Measurements from ENCODE around the gene CCDC188.

Gene CCDC188

GRCh38 chr22:20131859-20132685 lies 18.8 kb downstream of the CCDC188 start:
- DNase-seq: no peak

GRCh38 chr22:20131597-20131858 lies 19.3 kb downstream of the CCDC188 start, which contains the start of gene ZDHHC8:
Gene ZDHHC8 (plus strand): TSS chr22:20131804. CDS start chr22:20131948, 144 bp downstream.
- DNase-seq: no peak

DNA sequence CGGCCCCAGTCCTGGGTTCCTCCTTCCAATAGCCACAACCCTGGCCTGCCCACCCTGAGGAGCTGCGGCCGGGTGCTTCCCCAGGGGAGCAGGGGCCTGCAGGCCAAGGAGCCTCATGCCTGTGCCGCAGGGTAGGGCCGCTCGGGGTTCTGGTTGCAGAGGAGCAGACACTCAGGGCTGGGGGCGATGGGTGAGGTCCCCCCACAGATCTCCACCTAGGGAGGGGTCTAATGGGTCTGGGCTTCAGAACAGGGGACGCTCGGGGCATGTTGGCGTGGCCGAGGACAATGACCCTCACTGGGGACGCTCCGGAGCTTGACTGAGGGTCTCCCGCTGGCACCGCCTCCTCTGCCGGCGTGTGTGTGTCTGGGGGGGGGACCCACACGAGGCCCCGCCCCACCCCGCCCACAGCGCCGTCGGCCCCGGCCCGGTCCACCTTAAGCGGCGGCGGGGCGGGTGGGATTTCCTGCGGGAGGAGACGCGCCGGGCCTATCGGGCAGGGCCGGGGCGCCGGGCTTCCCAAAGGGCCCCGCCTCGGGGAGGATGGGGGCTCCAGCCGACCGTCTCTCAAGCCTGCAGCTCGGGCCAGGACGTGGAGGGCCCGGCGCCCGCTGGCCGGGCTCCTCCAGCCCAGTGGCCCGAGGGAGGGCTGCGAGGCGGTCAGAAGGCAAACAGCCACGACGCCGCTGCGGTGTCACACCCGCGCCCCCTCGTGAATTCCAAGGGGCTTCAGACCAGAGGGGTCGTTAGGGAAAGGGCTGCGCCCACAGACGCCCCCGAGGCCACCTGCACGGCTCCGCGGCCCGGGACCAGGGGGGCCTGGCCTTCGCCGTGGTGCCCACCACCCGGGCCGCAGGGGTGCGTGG lies 19.9 kb downstream of the CCDC188 start:
- DNase-seq: peak; percentile 59

DNA sequence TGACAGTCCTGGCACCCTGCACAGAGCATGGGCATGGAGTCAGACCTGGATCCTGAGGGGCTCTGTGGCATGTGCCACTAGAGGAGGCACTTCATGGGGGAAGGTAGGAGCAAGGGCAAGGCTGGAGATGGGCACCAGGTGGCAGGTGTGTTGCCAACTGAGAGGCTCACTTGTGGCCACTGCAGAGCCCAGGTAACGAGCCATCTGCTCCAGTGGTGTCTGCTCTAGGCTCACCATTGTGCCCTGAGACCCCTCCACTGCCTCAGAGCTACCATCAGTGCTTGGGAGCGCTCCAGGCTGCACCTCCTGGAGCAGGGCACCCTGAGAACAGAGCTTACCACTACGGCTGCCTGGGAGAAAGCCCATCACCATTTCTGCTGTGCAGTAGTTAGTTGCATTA lies 20.5 kb downstream of the CCDC188 start:
- peak; percentile 42 for DNase-seq

DNA sequence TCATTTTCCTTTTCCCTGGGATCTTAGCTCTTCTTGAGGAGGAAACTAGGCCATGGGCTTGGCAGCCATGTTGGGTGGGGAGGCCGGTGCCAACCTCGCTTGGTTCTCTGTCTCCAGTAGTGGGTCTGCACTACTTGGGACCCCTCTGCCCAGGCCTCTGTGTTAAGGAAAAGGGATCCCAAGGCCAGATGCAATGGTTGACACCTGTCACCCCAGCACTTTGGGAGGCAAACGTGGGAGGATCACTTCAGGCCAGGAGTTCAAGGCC lies 21.2 kb downstream of the CCDC188 start:
- DNase-seq: no peak

DNA sequence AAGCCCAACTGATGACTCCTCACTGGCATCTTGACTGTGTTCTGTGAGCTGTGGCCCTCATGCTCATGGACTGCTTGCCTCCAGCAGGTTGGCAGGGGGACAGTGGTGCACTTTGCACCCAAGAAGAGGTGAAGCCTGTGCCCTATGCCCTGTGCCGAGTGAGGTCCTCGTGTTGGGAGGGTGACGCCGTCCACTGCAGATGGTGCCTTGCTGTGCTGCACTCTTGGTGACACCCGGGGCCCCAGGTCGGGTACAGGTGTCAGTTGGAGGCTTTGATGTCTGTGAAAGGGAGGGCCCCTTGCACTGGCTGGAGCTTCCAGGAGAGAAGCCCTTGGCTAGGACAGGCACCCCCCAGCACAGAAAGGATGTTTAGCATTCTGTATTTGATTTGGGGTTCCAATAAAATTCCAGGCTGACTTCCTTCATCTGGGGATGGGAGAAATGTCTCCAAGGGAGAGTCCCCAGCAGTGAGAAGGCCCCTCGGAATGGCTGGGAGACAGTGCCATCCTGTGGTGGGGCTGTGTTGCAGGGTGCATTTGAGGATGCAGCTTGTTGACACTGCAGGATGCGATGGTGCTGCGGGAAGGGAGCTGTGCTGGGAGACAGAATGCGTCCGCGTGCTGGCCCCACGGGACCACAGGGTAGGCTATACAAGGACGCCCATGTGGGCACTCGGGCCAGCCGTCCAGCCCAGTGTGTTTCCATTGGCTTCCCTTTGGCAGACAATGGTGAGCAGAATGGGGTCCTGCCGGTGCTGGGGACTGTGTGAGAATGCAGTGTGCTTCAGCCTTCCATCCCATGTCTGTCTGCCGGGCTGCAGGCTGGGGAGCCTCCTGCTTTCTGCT lies 21.7 kb downstream of the CCDC188 start:
- DNase-seq: no peak

DNA sequence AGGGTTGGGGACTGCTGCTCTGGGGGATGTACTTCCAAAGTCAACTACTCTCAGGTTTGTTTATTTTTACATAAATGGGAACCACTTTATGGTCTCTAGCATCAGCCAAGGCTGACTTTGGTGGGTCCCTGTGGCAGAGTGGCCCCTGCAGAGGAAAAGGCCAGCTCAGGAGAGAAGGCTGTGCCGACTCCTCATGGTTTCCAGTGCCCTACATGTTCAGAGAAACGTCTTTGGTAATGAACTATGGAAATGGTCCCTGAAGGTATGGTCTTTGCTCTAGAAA lies 22.3 kb downstream of the CCDC188 start:
- no peak for DNase-seq

GRCh38 chr22:20127869-20128618 lies 22.8 kb downstream of the CCDC188 start:
- no peak for DNase-seq

GRCh38 chr22:20127318-20127868 lies 23.5 kb downstream of the CCDC188 start:
- no peak for DNase-seq

DNA sequence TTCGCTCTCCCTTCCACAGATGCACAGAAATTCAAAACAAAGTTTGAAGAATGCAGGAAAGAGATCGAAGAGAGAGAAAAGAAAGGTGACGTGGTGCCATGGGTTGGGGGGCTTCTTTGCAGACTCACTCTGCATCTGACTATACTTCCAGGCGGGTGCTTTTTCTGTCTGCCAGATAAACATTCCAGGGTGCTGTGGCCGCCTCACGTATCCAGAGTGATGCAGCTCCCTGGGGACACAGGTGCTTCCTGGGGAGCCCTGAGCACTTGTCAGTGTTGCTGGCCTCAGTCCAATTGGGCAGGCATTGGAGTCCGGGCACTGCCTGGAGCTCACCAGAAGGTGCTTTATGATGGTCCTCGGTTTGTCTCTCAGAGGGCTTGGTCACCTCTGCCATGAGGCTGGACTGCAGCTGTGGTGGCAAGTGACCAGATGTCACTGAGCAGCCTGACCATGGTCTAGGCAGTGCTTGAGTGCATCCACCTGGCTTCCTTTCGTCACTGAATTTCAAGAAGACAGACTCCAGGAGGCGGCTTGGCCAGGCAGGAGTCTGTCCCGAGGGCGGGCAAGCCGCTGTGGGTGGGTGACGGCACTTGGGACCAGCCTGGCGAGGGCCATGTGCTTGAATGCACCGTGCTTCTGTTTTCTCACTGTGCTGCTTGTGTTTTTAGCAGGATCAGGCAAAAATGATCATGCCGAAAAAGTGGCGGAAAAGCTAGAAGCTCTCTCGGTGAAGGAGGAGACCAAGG lies 24.4 kb downstream of the CCDC188 start:
- DNase-seq: peak; percentile 48

DNA sequence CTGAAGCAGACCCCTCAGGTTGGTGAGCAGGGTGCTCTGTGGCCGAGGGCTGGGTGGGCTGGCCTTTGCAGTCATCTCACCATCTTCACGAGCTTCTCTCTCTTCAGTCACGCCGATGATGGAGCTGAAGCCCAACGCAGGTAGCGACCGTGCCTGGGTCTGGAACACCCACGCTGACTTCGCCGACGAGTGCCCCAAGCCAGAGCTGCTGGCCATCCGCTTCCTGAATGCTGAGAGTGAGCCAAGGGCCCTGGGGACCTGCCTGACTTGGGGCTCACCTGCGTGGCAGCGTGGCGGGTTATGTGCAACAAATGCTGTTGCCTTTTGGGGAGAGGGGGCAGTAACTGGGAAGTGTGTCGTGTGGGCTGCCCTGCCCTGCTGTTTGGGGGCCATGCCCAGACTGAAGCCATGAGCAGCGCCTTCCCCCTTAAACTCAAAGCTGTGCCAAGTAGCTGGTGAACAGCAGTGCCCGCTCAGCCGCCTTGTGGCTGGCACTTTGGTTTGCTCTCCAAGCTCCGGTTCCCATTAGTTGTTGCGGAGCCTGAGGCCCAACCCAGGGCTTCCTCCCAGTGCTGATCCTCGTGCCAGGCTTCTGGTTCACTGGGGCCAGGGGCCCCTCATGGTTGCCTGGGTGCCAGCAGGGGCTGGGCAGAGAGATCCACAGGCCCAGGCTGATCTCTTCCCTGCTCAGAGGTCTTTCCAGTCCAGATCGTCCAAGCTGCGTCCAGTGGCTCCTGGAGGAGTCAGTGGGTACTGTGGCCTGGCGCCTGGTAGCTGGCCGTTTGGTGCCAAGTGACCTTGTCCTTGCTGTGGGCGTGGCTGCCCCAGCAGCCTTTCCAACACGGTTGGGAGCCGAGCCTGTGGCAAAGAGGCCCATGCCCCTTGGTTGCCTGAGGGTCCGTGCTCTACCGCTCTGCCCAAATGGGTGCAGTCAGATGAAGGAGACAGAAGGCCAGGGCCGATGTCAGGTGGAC lies 25.4 kb downstream of the CCDC188 start:
- no peak for DNase-seq

DNA sequence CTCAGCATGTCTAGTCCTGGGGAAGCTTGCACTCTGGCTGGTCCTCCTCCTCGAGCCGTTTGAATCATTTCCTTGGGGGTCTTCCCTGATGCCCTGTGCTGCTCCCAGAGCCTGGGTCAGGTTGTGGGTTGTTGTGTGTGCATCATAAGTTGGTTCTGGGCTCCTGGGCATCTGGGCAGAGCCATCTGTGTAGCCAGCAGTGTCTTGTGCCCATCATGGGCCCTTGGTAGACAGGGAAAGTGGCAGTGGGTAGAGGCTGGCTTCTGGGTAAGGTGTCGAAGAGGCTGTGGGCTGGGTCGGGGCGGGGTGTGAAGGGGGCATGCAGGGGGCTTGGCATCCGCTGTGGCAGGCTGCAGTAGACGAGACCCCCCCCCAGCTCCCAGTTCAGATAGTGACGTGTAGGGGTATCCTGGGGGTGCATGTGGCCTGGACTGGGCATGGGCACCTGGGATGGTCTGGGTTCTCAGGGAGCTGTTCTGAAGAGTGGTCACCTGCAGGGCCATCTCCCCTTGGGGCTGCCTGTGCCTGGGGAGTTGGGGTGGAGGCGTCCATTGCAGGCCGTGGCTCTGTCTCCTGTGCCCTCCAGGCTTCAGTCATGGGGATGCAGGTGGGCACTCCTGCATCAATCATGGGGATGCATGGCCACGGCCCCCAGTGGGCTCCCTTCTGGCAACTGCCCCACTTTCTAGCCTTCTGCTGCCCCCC lies 26.6 kb downstream of the CCDC188 start:
- DNase-seq: no peak

GRCh38 chr22:20123366-20124082 lies 27.3 kb downstream of the CCDC188 start:
- no peak for DNase-seq

DNA sequence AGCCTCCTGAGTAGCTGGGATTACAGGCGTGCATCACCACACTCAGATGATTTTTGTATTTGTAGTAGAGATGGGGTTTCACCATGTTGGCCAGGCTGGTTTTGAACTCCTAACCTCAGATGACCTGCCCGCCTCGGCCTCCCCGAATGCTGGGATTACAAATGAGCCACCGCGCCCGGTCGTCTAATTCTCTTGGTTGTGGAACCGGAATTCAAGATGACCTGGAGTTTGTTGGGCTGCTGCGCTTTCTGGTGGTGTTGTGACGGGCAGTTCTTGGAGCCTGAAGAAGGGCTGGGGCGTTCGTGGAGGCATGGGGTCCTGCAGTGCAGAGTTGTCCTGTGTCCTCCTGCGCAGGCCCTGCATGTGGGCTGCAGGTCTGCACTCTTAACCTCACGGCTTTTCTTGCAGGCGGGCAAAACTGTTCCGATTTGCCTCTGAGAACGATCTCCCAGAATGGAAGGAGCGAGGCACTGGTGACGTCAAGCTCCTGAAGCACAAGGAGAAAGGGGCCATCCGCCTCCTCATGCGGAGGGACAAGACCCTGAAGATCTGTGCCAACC lies 28.9 kb downstream of the CCDC188 start:
- DNase-seq: no peak

DNA sequence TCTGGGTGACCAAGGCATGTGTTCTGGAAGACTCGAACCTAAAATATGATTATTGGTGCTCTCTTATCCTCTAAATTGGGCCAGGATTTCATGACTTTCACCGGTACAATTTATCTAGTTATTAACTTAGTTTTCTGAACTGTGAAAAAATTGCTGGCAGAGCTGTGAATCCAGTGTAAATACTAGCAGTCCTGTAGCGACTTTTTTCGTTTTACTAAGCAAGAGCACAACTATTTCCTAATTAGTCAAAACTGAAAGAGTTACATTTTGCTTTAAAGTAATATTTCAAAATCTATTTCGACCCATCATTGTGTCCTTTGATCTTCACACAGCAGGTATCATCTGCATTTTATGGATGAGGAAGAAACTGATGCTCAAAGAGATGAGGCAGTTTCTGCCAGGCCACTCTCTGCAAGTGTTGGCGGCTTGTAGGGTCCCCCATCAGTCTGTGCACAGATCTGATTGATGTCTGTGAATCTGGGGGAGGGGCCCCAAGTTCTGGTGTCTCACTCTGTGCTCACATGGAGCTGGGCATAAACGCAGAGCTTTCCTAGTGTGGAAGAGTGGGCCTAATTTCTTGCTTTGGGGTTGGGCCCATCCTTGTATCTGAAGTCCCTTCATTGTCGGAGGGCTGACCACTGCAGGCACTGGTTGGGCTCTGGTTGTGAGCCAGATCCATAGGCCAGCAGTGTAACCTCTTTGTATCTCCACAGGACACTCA lies 32.4 kb downstream of the CCDC188 start:
- no peak for DNase-seq

DNA sequence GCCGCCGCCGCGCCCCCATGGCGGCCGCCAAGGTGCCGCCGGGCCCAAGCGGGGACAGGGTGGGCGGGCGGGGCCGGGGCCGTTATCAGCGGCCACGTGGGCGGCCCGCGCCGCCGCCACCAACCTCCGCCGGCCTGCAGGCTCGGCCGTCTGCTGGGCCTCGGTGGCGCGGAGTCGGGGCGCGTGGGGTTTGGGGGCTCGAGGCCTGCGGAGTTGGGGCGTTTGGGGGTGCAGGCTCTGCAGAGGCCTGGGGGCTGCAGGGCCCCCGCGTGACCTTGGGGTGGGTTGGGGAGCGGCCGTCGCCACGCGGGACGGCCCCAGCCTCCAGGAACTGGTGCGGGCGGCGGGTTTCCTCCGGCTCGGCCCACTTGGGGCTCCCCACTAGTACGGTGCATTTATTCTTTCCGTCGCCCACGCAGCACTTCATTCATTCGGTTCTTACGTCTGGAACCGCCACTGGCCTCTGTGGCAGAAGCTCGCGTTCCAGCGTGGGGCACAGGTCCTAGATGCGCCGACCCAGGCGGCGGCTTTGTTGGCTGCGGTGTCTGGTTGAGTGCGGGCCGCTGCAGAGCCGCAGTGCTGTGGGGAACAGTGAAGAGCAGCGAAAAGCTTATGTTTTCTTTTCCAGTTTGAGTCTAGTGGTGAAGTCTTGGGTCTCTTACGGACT lies 33.1 kb downstream of the CCDC188 start:
- DNase-seq: no peak

DNA sequence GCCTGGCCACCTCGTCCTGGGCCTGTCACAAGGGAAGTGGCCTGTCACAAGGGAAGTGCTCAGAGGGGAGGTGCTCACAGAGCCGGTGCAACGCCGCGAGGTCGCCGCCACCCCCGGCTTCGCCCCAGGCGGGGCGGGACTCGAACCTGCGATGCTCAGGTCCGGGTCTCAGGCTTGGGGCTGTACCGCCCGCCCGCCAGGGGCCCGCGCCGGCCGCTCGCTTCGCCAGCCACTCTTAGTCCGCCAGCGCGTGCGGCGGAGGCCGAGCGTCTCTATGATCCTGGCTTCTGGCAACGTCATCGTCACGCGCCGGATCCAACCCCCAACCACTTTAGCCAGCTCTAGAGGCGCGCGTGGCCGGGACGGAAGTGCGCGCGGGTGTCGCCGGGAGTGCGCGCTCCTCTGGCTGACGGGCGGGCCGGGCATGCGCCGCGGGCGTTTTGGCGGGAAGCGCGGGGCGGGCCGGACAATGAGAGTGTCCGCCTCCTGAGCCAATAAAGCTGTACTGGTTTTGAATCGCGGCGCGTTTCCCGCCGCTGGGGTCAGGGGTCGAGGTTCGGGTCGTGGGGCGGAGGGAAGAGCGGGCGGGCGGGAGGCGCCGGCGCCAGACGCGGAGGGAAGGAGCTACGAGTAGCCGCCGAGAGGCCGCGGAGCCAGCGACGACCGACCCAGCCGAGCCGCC lies 33.8 kb downstream of the CCDC188 start, which contains the start of gene TRMT2A:
TRMT2A (minus strand) TSS at position 276 of the 682 bp plus-strand sequence. CDS start 320 bp downstream, outside the sequence.
- DNase-seq: peak; percentile 95
